ENCODE data around the gene CALN1. TPM values are rescaled to one million over a fixed set of nuclear protein-coding genes. Genes with fewer than 3 reads are reported as not detected.

The CALN1 gene
- total and polyA plus RNA-seq, 2 experiments from 2014 or later = 0.23 to 0.28 TPM

- no peak overlapping the region for H3K27ac ChIP-seq
- no peaks in the 10 kb centered on the region for H3K9me2 ChIP-seq (replicated peaks; ENCODE audit: insufficient read depth)
- H3K27me3 ChIP-seq = peaks cover 24% of the 10 kb centered on the region
- no peaks in the 10 kb centered on the region for H3K36me3 ChIP-seq (replicated peaks; ENCODE audit: insufficient read depth, low read depth)
- no peak overlapping the region for H3K4me2 ChIP-seq
- no peaks in the 10 kb centered on the region for H4K20me1 ChIP-seq (ENCODE audit: insufficient read depth, poor library complexity, severe bottlenecking)
- DNase-seq (ENCODE audit: low spot score) = no peak
- TF ChIP-seq CTCF (IDR thresholded peaks at IDR 0.05; ENCODE audit: poor library complexity) (no peak), EZH2phosphoT487 (IDR thresholded peaks at IDR 0.05; ENCODE audit: low read depth, severe bottlenecking, unreplicated experiment) (no peak), EZH2 (IDR thresholded peaks at IDR 0.05; ENCODE audit: borderline replicate concordance) (no peak)
- WGBS (ENCODE audit: low lambda C conversion rate, missing lambda C conversion rate) = 57% methylated on average over 7 of the region's 9 CpGs
- no peaks in the 10 kb centered on the region for H3K79me2 ChIP-seq
- no peaks in the 10 kb centered on the region for H3K4me1 ChIP-seq (ENCODE audit: insufficient read depth)
- H3K4me3 ChIP-seq = no peak overlapping the region
- no peaks in the 10 kb centered on the region for H3K9me3 ChIP-seq (ENCODE audit: low read depth)
- H2AFZ ChIP-seq = no peak overlapping the region
Measured at GRCh38 chr7:71753956-71754664, 658.0 kb downstream of the CALN1 start.

- H3K4me2 ChIP-seq = no peak overlapping the region
- no peaks in the 10 kb centered on the region for H3K36me3 ChIP-seq (replicated peaks; ENCODE audit: insufficient read depth, low read depth)
- TF ChIP-seq CTCF (IDR thresholded peaks at IDR 0.05; ENCODE audit: poor library complexity) (no peak), EZH2phosphoT487 (IDR thresholded peaks at IDR 0.05; ENCODE audit: low read depth, severe bottlenecking, unreplicated experiment) (no peak), EZH2 (IDR thresholded peaks at IDR 0.05; ENCODE audit: borderline replicate concordance) (no peak)
- no peak for DNase-seq (ENCODE audit: low spot score)
- no peak overlapping the region for H3K4me3 ChIP-seq
- no peaks in the 10 kb centered on the region for H3K9me2 ChIP-seq (replicated peaks; ENCODE audit: insufficient read depth)
- H3K27me3 ChIP-seq = peaks cover 24% of the 10 kb centered on the region
- H3K4me1 ChIP-seq (ENCODE audit: insufficient read depth) = no peaks in the 10 kb centered on the region
- no peaks in the 10 kb centered on the region for H3K9me3 ChIP-seq (ENCODE audit: low read depth)
- 43% methylated on average over 1 of the region's 2 CpGs for WGBS (ENCODE audit: low lambda C conversion rate, missing lambda C conversion rate)
- no peaks in the 10 kb centered on the region for H3K79me2 ChIP-seq
- H3K27ac ChIP-seq = no peak overlapping the region
- H2AFZ ChIP-seq = no peak overlapping the region
- no peaks in the 10 kb centered on the region for H4K20me1 ChIP-seq (ENCODE audit: insufficient read depth, poor library complexity, severe bottlenecking)
Measured at GRCh38 chr7:71753236-71753635, 658.9 kb downstream of the CALN1 start.

- H4K20me1 ChIP-seq (ENCODE audit: insufficient read depth, poor library complexity, severe bottlenecking) = no peaks in the 10 kb centered on the region
- no peaks in the 10 kb centered on the region for H3K9me2 ChIP-seq (replicated peaks; ENCODE audit: insufficient read depth)
- no peaks in the 10 kb centered on the region for H3K79me2 ChIP-seq
- peak; percentile 80 for DNase-seq (ENCODE audit: low spot score)
- H3K9me3 ChIP-seq (ENCODE audit: low read depth) = no peaks in the 10 kb centered on the region
- peaks cover 24% of the 10 kb centered on the region for H3K27me3 ChIP-seq
- no peaks in the 10 kb centered on the region for H3K36me3 ChIP-seq (replicated peaks; ENCODE audit: insufficient read depth, low read depth)
- no peak overlapping the region for H2AFZ ChIP-seq
- peak; percentile 83 for TF ChIP-seq CTCF (IDR thresholded peaks at IDR 0.05; ENCODE audit: poor library complexity)
- no peak for TF ChIP-seq EZH2phosphoT487 (IDR thresholded peaks at IDR 0.05; ENCODE audit: low read depth, severe bottlenecking, unreplicated experiment)
- no peak for TF ChIP-seq EZH2 (IDR thresholded peaks at IDR 0.05; ENCODE audit: borderline replicate concordance)
- no peak overlapping the region for H3K4me3 ChIP-seq
- H3K4me2 ChIP-seq = peak overlapping the region; percentile 77
- no peak overlapping the region for H3K27ac ChIP-seq
- 27% methylated on average over 32 of the region's 43 CpGs for WGBS (ENCODE audit: low lambda C conversion rate, missing lambda C conversion rate)
- no peaks in the 10 kb centered on the region for H3K4me1 ChIP-seq (ENCODE audit: insufficient read depth)
Measured at GRCh38 chr7:71752171-71752935, 659.8 kb downstream of the CALN1 start.
